Measurements from ENCODE around the gene MBOAT2.

GRCh38 chr2:9025746-9026145 is 22.3 kb upstream of the MBOAT2 start:
- TF ChIP-seq CTCF (IDR thresholded peaks at IDR 0.05) (no peak), POLR2A (IDR thresholded peaks at IDR 0.05) (no peak)
